NCI-H510A treated with DMSO at 0.1 percent for 48 hours (cell line): Measurements from ENCODE around the gene NLGN2.

Source experiments
- DNase-seq: peaks from one replicate; lab custom pipeline; 2025; lab: John Stamatoyannopoulos, UW

The NLGN2 gene

DNA sequence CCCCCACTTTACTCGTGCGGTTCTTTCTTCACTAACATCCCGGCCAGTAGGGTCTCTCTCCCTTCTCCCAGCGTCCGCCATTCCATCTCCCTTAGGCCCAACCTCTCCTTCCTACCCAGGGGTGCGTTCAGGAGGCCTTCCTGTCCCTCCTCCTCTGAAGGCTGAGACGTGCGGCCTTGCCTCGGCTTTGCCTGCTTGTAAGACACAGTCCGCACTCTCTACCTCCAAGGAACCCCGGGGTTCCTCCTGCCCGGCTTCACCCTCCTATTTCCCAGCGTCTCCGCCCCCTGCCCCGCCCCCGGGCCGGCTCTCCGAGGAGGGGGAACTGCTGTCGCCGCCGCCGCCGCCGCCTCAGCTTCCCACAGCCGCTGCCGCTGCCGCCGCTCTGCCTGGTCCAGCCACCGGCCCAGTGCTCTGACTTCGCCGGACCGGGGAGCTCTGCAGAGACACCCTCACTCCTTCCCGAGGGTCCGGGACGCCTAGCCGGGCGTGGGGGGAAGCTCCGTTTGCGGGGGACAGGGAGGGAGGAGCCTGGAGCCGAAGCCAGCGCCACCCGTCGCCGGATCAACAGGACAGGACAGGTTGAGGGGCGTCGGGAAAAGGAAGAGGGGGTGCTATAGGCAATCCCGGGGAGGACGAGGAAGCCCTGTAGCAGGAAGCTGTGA is 30.4 kb downstream of the NLGN2 start:
- DNase-seq = no peak

DNA sequence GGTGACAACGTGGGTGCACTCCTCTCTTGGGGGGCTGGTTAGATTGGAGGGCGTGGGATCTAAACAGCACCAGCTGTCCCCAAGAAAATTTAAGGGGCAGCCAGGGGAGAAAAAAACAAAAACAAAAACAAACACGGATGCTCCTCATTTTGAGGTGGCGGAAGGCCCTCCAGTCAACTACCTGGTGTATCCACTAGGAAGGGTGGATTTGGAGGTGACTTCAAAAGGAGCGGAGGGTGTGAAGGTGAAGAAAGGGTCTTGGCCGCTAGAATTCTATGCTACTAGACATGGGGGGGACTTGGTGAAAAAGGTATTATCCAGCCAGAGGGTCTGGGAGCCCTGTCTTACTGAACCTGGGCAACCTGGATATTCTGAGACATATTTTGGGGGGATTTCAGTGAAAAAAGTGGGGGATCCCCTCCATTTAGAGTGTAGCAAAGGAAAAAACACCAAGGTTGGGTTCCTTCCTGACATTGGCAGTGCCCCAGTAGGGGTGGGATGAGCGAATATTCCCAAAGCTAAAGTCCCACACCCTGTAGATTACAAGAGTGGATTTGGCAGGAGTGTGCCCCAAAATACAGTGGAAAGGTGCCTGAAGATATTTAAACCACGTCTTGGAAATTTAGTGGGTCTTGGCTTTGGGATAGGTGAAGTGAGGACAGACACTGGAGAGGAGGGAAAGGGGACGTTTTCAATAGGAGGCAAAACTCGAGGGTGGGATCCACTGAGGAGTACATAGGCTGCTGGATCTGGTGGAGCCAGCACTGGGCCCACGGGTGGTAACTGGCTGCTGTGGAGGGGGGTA is 31.2 kb downstream of the NLGN2 start:
- DNase-seq = no peak

DNA sequence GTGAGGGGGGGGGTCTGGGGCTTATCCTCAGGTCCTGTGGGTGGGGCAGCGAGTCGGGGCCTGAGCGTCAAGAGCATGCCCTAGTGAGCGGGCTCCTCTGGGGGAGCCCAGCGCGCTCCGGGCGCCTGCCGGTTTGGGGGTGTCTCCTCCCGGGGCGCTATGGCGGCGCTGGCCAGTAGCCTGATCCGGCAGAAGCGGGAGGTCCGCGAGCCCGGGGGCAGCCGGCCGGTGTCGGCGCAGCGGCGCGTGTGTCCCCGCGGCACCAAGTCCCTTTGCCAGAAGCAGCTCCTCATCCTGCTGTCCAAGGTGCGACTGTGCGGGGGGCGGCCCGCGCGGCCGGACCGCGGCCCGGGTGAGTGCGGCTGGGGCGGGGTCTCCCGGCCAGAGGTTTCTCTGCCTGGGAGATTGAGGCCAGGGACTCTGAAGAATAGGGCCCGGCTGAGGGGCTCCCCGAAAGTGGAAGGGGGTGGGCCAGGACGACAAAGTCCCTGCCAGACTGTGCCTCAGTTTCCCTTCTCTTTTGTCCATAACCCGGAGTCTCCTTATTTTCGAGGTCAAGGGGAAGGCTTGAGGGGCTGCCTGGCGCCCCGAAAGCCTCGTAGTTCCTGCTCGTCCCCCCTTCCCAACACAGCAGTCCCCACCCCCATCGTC is 31.9 kb downstream of the NLGN2 start, which contains the start of gene FGF11:
FGF11 (plus strand) TSS at position 51 of the 651 bp plus-strand sequence; CDS start at position 160, 109 bp downstream.
- no peak for DNase-seq

DNA sequence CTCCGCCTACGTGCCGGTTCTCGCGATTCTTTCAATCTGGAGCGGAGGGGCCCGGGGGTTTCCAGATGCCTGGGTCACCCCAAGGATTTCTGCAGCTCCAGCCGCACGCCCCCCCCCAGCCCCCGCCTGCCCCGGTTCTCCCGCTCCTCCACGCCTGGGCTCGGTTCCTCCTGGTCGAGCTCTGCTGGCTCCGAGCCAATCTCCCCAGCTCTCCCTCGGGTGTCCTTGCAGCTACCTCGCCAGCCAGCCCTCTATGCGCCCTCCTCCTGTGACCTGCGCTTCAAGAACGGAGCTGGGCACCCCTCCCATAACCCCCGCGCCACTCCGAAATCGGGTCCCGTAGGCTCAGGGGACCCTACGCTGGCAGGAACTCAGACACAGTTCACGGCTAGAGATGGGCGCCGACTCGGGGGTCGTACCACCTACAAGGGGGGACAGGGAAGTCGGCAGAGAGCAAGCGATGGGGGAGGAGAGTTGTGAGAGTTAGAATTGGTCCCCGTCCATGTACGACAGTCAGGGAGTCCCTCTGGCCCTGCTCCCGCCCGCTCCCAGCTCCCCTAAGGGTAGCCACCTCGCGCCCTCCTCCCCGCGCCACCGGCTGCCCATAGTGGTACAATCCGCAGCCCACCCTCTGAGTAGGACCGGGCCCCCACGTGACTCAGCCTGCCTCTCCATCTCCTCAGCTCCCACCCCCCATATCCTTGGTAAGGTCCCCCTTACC is 32.6 kb downstream of the NLGN2 start:
- DNase-seq = peak; percentile 11

DNA sequence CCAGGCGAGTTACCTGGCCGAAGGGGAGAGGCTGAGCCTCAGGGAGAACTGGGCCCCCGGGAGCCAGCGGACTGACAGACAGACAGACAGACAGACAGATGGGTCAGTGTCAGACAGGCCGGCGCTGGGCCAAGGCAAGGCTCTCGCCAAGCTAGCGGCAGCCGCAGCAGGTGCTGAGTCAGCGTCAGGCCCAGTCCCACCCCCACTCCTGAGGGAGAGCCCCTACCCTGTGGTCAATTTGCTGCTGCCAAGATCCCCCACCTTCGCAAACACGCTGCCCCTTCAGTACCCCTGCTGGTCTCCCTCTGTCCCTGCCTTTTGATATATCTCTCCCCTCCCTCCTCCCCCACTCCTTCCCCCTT is 33.2 kb downstream of the NLGN2 start:
- no peak for DNase-seq

DNA sequence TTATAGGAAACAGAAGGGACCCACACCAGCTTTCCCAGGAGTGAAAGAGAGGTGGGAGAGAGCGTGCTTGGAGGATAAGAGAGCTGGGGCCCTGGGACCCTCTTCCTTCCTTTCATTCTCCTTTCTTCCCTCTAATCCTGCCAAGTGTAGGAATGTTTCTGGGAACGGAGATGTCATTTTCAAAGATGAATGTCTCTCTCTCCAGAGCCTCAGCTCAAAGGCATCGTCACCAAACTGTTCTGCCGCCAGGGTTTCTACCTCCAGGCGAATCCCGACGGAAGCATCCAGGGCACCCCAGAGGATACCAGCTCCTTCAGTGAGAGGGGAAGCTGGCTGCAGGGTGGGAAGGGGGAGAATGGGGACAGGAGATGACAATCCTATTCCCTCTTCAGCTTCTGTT is 33.6 kb downstream of the NLGN2 start:
- DNase-seq = no peak

DNA sequence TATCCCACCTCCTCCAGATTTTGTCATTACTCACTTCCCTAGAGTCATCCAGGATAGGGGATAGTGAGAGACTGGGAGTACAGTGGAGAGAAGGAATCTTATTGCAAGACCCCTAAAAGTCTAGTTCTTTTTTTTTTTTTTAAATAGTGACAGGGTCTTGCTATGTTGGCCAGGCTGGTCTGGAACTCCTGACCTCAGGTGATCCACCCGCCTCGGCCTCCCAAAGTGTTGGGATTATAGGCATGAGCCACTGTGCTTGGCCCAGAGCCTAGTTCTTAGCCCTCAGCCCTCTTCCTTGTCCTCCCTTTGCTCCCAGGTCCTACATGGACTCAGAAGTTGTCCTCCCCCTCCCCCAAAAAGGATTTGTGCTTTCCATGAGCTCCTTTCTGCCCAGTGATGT is 34.5 kb downstream of the NLGN2 start:
- DNase-seq = no peak

DNA sequence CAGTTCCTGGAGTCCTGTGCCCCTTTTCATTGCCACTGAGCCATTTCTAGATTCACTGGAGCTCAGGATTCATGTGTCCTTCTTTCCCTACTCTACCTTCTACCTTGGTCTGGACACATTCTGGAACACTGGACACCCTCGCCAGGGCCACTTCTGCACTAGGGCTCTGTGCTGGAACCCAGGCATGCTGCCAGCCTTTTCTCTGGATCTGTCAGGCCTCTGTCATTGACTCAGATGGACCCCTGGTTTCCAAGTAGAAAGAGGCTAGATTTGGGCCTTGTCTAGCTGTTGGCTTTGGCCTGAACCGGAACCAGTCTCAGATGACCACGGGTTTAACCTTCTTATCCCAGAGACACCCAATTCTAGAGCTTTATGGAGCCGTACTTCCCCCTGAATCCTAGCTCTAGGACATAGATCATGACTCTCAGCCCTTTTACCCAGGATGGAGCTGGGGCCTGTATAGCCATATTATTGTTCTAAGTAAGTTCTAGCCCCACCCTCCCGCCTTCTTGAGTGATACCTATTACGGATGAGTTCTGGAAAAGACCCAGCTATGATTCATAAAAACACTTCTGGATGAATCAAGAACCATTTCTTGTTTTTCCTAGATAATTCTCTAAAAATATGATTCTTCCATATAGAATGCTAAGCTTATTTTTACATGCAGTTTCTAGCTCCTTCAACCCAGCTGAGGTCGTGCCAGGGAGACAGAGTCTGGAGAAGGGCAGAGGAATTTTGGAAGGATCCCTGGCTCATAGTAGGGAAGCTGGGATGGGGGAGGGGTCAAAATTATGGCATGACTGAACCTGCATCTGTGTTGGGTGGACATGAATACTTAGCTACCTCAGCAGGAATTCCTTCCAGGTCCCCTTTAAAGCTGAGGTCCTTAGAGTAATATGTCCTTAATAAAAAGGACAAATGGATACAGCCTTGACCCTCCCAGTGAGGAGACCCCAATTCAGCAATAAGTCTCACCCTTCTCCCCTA is 36.1 kb downstream of the NLGN2 start:
- DNase-seq = no peak

DNA sequence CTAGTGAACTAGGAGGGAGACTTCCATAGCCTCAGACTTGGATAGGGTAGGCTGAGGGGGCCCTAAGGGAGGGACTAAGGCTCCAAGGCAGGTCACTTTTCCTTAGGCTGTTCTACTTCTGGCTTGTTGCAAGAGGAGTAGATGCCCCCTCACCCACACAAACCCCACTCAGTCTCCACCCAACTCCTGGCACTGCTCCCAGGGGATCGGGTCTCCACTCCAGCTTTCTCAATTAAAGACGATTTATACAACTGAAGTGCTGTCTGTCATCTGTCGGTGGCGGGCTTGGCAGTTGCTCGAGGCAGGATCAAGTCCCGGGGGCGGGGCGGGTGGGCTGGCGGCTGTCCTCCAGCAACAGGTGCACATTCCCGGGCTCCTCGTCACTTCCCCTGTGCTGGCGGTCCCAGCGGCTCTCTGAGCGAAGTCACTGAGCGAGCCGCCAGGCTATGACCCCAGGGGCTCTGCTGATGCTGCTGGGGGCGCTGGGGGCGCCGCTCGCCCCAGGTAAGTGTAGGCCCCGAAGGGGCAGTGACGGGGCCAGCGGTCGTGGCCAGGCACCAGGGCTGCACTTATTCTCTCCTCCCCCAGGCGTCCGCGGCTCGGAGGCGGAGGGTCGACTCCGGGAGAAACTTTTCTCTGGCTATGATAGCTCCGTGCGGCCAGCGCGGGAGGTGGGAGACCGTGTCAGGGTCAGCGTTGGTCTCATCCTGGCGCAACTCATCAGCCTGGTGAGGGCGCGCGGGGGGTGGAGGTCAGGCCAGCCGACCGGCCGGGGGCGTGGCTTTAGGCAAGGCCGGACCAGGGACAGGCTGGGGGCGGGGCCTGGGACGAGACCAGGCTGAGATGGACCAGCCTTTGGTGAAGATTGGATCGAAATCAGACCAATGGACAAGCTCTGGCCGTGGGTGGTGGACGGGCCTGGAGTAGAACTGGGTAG is 37.3 kb downstream of the NLGN2 start, which contains the start of gene CHRNB1:
CHRNB1 (plus strand) TSS at position 380 of the 937 bp plus-strand sequence; CDS start at position 447, 67 bp downstream.
- DNase-seq = peak; percentile 78

DNA sequence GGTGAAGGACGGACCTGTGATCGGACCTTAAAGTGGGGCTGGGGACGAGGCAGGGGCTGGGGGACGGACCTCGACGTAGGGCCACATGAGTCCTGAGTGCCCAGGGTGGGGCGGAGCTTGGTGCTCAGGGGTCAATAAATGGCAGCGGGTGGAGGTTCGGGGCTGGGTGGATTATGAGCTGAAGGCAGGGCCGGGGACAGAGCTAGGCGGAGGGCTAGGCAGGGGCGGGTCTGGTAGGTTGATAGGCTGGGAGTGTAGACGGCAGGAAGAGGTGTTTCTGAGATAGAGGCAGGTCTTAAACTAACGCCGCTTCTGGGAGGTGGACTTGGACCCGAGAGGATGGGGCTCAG is 37.9 kb downstream of the NLGN2 start:
- DNase-seq = peak; percentile 78

DNA sequence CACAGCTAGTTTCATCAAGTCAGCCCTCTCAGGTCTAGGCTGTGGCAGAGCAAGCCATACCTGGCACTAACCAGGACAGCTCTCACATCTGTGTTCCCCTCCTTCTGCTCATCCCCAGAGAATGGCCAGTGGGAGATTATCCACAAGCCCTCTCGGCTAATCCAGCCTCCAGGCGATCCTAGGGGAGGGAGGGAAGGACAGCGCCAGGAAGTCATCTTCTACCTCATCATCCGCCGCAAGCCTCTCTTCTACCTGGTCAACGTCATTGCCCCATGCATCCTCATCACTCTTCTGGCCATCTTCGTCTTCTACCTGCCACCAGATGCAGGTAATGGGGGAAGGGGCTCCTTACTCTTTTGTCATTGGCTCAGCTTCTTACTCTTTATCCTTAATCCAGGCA is 40.8 kb downstream of the NLGN2 start:
- no peak for DNase-seq

DNA sequence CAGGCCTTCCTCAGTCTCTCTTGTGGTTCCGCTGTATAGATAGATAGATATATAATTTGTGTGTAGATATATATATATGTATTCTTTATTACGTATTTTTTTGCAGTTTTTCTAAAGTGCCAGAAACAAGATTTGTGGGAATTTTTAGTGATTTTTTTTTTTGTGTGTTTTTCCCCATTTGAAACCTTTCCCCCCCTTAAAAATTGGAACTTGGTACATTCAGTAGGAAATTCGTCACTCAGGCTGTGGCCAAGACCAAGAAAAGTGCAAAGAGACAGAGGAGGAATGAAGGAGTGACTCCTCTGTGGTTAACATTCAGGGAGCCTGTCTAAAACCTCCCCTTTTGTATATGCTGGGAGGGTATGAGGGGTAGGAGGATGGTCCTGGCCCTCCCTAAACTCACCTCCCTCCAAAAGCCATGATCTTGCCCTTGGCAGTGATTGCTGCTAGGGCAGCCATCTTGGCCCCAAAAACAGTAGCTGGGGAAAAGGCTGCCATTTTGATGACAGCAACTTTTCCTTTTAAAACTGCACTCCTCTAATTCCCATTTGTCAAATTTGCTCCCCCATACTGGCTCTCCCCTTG is 52.4 kb downstream of the NLGN2 start:
- DNase-seq = no peak

DNA sequence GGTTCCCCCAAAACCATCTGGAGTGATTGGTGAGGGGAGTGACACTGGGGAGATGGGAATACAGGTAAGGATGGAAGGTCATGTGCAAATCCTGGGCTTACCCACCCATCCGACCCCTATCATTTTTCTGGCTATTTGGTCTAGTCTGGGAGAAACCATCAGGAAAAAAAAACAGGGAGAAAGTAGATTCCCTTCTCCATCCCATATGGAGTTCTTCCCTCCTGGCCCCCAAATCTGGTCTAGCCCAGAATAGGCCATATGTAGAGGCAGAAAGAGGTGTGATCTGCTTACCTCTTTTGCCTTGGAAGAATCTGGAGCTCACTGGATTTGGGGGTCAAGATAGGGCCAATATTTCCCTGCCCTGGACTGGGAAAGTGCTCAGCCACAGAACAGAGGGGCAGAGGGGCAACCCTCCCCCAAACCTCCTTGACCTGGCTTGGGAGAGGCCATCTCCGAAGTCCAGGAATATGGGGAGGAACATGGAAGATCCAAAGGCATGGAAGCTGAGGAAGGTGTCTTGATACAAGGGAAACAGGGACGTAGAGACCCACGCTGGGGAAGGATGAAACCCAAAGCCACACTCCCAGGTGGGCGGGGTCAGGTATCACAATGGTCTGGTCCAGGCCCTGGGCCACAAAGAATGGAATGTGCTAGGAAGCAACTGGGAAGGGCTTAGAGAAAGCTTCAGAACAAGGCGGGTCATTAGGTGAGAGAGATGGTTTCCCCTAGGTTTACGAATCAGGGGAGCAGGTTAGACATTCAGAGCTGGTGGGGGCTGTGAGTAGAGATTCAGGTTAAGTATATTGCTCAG is 53.4 kb downstream of the NLGN2 start:
- no peak for DNase-seq

DNA sequence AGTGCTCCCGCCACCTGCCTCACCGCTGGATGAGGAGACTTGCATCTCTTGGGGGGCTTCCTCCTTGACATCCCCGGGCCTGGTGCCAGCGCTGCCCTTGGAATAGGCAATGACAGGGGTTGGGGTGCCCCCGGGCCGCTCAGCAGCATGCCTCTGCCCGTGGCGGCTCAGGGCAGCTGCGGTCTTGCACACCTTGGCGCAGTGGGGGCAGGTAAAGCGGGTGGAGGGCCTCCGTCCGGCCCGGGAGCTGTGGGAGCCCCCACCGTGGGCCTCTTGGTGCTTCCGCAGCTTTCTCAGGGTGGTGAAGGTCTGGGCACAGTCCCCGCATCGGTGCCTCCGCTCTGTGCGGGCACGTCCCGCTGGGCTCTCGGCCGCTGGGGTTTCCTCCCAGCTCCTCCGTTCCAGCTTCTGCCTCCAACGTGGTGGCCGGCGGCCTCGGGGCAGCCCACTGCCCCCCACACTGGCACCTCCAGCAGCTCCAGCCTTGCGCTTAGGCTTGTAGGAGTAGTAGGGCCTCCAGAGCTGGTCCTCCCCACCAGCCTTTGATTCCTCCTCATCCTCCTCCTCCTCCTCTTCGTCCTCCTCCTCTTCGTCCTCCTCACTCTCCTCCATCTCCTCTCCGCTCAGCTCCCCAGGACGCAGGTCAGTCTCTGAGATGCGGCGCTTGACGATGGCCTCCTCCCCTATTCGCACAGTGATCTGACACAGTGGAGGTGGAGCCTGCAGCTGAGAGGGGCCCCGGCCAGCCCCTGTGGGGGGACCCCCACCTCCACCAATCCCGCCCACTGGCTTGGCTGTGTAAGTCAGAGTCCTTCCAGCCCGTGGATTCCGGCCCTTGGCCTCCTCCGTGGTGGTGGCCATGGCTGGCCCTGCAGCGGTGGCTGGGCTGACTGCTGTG is 55.1 kb downstream of the NLGN2 start:
- no peak for DNase-seq

DNA sequence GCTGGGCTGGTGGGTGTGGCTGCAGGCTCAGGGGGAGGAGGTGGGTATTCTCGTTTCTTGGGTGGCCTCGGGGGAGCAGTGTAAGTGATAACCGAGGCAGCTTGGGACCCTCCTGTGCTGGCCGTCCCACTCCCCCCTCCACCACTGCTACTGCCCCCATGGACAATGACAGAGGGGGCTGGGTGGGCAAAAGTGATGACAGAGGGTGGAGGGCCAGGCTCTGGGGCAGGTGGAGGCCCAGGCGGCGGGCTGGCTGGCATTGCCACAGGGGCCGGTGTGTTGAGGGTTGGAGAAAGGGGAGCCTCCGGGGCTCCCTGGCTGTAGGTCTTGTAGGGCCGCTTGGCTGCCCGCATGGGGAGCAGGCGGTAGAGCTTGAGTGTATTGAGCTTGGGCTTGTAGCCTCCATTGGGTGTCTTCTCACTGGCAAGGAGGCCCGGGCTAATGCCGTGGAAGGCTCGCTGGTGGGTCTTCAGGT is 55.8 kb downstream of the NLGN2 start:
- no peak for DNase-seq

DNA sequence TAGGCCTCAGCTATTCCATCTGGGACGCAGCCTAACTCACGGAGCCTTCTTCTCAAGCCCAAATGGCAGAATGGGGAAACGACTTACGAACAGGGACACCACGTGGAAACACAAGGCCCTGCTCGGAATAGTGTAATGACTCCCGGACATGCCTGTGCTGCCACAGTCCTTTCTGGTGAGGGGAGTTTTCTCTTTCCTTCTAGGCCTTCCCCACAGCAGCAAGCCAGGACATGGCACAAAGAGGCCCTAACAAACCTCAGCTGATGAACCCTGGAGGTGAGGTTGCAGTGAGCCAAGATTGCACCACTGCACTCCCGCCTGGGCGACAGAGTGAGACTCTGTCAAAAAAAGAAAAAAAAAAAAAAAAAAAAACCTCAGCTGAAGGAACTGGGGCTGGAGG is 56.4 kb downstream of the NLGN2 start:
- no peak for DNase-seq

DNA sequence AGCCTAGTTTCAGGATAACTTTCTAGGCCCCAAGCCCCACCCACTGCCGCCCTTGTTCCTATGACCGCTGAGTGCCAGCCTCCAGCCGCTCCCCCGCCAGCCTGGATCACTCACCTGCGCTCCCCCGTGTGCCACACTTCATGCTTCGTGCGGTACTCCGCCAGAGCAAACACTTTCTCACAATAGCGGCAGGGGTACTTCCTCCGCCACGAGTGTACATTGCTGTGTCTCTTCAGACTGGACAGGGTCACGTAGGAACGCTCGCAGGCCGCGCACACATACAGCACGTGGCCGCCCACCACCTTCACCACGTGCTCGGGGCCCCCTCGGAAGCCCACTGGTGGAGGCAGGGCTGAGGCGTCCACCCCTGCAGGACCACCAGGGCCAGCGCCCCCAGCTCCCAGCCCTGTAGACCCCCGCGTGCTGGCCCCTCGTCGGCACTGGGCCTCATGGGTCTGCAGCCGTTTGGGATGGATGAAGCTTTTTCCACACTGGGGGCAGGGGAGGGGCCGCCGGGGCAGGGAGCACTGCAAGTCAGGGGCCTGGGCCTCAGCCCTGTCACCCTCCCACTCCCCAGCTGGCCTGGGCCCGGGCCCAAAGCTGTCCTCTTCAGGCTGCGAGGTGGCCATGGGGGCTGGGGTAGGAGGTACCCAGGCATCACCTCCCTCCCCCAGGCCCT is 58.1 kb downstream of the NLGN2 start:
- no peak for DNase-seq
